PFSK-1 (cell line): ENCODE results near the gene SLC37A4.

ENCODE experiments used
- FOXP2 ChIP-seq: optimal IDR thresholded peaks from 2 replicates; pipeline ENCODE3; 2011; ENCODE audit warnings: borderline replicate concordance, control low read depth, inconsistent platforms; ENCODE audit not compliant: insufficient read depth; ENCODE audit errors: extremely low read length, extremely low read depth
- POLR2AphosphoS5 ChIP-seq: IDR thresholded peaks from 2 replicates; pipeline ENCODE4 v1.6.1; 2012; ENCODE audit warnings: low read depth, mild to moderate bottlenecking, control low read depth, low read length, moderate library complexity
- REST ChIP-seq, 2 experiments: IDR thresholded peaks; 2 replicates each; pipeline versions ENCODE4 v1.6.1 to v1.8.0; 2011 to 2012; ENCODE audit warnings: low read depth in 2 of 2, low read length in 2 of 2, control low read depth in 1 of 2, inconsistent platforms in 1 of 2, mild to moderate bottlenecking in 1 of 2, moderate library complexity in 1 of 2; ENCODE audit not compliant: insufficient read depth in 1 of 2
- SIN3A ChIP-seq: IDR thresholded peaks from 2 replicates; pipeline ENCODE4 v1.6.1; 2012; ENCODE audit warnings: mild to moderate bottlenecking, low read length, moderate library complexity, borderline replicate concordance; ENCODE audit not compliant: insufficient read depth
- TAF1 ChIP-seq: IDR thresholded peaks from 2 replicates; pipeline ENCODE4 v1.6.1; 2012; ENCODE audit warnings: low read length, control low read depth, borderline replicate concordance; ENCODE audit not compliant: insufficient read depth

Gene SLC37A4

GRCh38 chr11:119016216-119017009, 14.3 kb downstream of the SLC37A4 start:
- TF ChIP-seq POLR2AphosphoS5 (peak; percentile 53; the same call in 1 of the 2 replicates), SIN3A (no peak), FOXP2 (no peak), TAF1 (no peak), REST (IDR thresholded peaks at IDR 0.05; ENCODE audit: insufficient read depth in 1 of 2, low read depth in 2 of 2, low read length in 2 of 2) (no peak)

- TF ChIP-seq SIN3A (no peak), POLR2AphosphoS5 (peak; percentile 77)
These were observed 15.5 kb downstream of the SLC37A4 start for GRCh38 chr11:119015054-119015611.

GRCh38 chr11:119014209-119014924, 16.3 kb downstream of the SLC37A4 start:
- TF ChIP-seq FOXP2 (no peak), POLR2AphosphoS5 (peak; percentile 69)

GRCh38 chr11:119012629-119013170, 18.0 kb downstream of the SLC37A4 start:
- TF ChIP-seq FOXP2: no peak
- TF ChIP-seq TAF1: no peak
- TF ChIP-seq POLR2AphosphoS5: no peak; the same call in 1 of the 2 replicates

GRCh38 chr11:119011476-119012053, 19.1 kb downstream of the SLC37A4 start:
- TF ChIP-seq TAF1 (no peak), REST (IDR thresholded peaks at IDR 0.05; ENCODE audit: insufficient read depth in 1 of 2, low read depth in 2 of 2, low read length in 2 of 2) (no peak), SIN3A (no peak), FOXP2 (no peak), POLR2AphosphoS5 (no peak)

- TF ChIP-seq POLR2AphosphoS5 (no peak), REST (IDR thresholded peaks at IDR 0.05; ENCODE audit: insufficient read depth in 1 of 2, low read depth in 2 of 2, low read length in 2 of 2) (no peak), FOXP2 (no peak), SIN3A (no peak), TAF1 (no peak)
These were observed 24.0 kb downstream of the SLC37A4 start for GRCh38 chr11:119006656-119007055.
